ENCODE results near the gene TMEM135. TPM values are rescaled to one million over a fixed set of nuclear protein-coding genes. Genes with fewer than 3 reads are reported as not detected.

Gene TMEM135
- total RNA-seq, 2 donors from 2014 or later: 111 to 113 TPM

GRCh38 chr11:87366346-87366745 lies 328.6 kb downstream of the TMEM135 start:
- Mint-ChIP-seq H3K4me3 (no peak overlapping the region), H3K27me3 (ENCODE audit: insufficient read depth) (no peaks in the 10 kb centered on the region), H3K36me3 (ENCODE audit: low read depth) (no peaks in the 10 kb centered on the region), H3K4me1 (peaks cover 24% of the 10 kb centered on the region), H3K9me3 (no peaks in the 10 kb centered on the region), H3K27ac (no peak overlapping the region)
- Histone ChIP-seq H3K9ac (ENCODE audit: extremely low read depth, low read length, poor library complexity, severe bottlenecking) (no peak overlapping the region), H3K36me3 (ENCODE audit: control insufficient read depth, insufficient read depth, low read length) (no peaks in the 10 kb centered on the region), H3K4me1 (ENCODE audit: control insufficient read depth, insufficient read depth, low read length) (peaks cover 4% of the 10 kb centered on the region), H3K4me3 (ENCODE audit: low read length) (no peak overlapping the region), H3K27me3 (ENCODE audit: control insufficient read depth, insufficient read depth, low read length, poor library complexity, severe bottlenecking) (no peaks in the 10 kb centered on the region), H3K27ac (ENCODE audit: low read depth, low read length) (no peak overlapping the region), H3K9me3 (ENCODE audit: control insufficient read depth, low read length) (no peaks in the 10 kb centered on the region)
- DNase-seq: no peak
- TF ChIP-seq CTCF (conservative IDR thresholded peaks at IDR 0.05): no peak

- H3K27ac Mint-ChIP-seq: no peak overlapping the region
Measured at GRCh38 chr11:87366763-87367405, 329.1 kb downstream of the TMEM135 start.

GRCh38 chr11:87368151-87368550 lies 330.4 kb downstream of the TMEM135 start:
- Histone ChIP-seq H3K27me3 (ENCODE audit: control insufficient read depth, insufficient read depth, low read length, poor library complexity, severe bottlenecking) (no peaks in the 10 kb centered on the region), H3K9me3 (ENCODE audit: control insufficient read depth, low read length) (no peaks in the 10 kb centered on the region), H3K36me3 (ENCODE audit: control insufficient read depth, insufficient read depth, low read length) (no peaks in the 10 kb centered on the region), H3K4me3 (ENCODE audit: low read length) (no peak overlapping the region), H3K4me1 (ENCODE audit: control insufficient read depth, insufficient read depth, low read length) (peaks cover 8% of the 10 kb centered on the region), H3K9ac (ENCODE audit: extremely low read depth, low read length, poor library complexity, severe bottlenecking) (no peak overlapping the region), H3K27ac (ENCODE audit: low read depth, low read length) (no peak overlapping the region)
- no peak for TF ChIP-seq CTCF (conservative IDR thresholded peaks at IDR 0.05)
- Mint-ChIP-seq H3K4me3 (no peak overlapping the region), H3K27ac (no peak overlapping the region), H3K36me3 (ENCODE audit: low read depth) (no peaks in the 10 kb centered on the region), H3K27me3 (ENCODE audit: insufficient read depth) (no peaks in the 10 kb centered on the region), H3K9me3 (no peaks in the 10 kb centered on the region), H3K4me1 (peaks cover 27% of the 10 kb centered on the region)
- no peak for DNase-seq
- WGBS, 2 experiments (ENCODE audit: insufficient coverage in 1 of 2, insufficient read length in 1 of 2): 100% methylated on average over 1 of the region's 1 CpG

More at GRCh38 chr11:87366763-87367405, 329.1 kb downstream of the TMEM135 start:
- no peaks in the 10 kb centered on the region for H3K27me3 ChIP-seq (ENCODE audit: control insufficient read depth, insufficient read depth, low read length, poor library complexity, severe bottlenecking)
- Mint-ChIP-seq H3K4me3 (no peak overlapping the region), H3K4me1 (peaks cover 27% of the 10 kb centered on the region), H3K9me3 (no peaks in the 10 kb centered on the region), H3K27me3 (ENCODE audit: insufficient read depth) (no peaks in the 10 kb centered on the region), H3K36me3 (ENCODE audit: low read depth) (no peaks in the 10 kb centered on the region)
- no peak overlapping the region for H3K27ac ChIP-seq (ENCODE audit: low read depth, low read length)
- no peak overlapping the region for H3K9ac ChIP-seq (ENCODE audit: extremely low read depth, low read length, poor library complexity, severe bottlenecking)
- no peaks in the 10 kb centered on the region for H3K9me3 ChIP-seq (ENCODE audit: control insufficient read depth, low read length)
- no peak for DNase-seq
- no peak overlapping the region for H3K4me3 ChIP-seq (ENCODE audit: low read length)
- H3K36me3 ChIP-seq (ENCODE audit: control insufficient read depth, insufficient read depth, low read length): no peaks in the 10 kb centered on the region
- TF ChIP-seq CTCF (conservative IDR thresholded peaks at IDR 0.05): no peak
- 79 to 88% methylated on average over 1 to 2 of the region's 2 CpGs for WGBS, 2 experiments (ENCODE audit: insufficient coverage in 1 of 2, insufficient read length in 1 of 2)
- peaks cover 8% of the 10 kb centered on the region for H3K4me1 ChIP-seq (ENCODE audit: control insufficient read depth, insufficient read depth, low read length)

Data from endodermal cell (in vitro differentiated cells).